A549 (cell line): ENCODE data around the gene RPLP2. TPM values are rescaled to one million over a fixed set of nuclear protein-coding genes. Genes with fewer than 3 reads are reported as not detected.

ENCODE experiments used
- ATAC-seq, 2 experiments: fragments of 200-7000 bp in 1 of 2; fragments of >200 bp in 1 of 2; cut with Nextera tagmentation in 1 of 2; cut with Tn5 transposase in 1 of 2; 3 replicates each; pipeline versions ENCODE4 v1.8.0 to v1.9.1; 2018 to 2020; ENCODE audit warnings: mild to moderate bottlenecking in 1 of 2, moderate library complexity in 1 of 2
- CTCF ChIA-PET: fragments of 300-600 bp; sonication (Branson Sonifier 250); formaldehyde crosslinking; extraction: SDS; loops from one replicate; lab custom pipeline; 2021; ENCODE audit warnings: antibody characterized with exemption, inconsistent platforms; lab: Yijun Ruan, JAX
- POLR2A ChIA-PET: fragments of 350-600 bp; formaldehyde crosslinking; extraction: SDS; loops from one replicate; lab custom pipeline; 2021; ENCODE audit warnings: antibody characterized with exemption, inconsistent platforms; lab: Yijun Ruan, JAX
- DNase-seq, 2 experiments: peaks; one replicate each; pipeline versions ENCODE4 v3.0.0 to v3.0.0-alpha.2; 2011 to 2016; ENCODE audit warnings: low read depth in 1 of 2, low spot score in 1 of 2
- FAIRE-seq: peaks from 2 replicates; lab custom pipeline; 2011; peaks lifted over from hg19 to GRCh38; lab: Jason Lieb, UNC
- H3K27ac ChIP-seq, 2 experiments: fragments of >200 bp; sonication (Bioruptor Twin); formaldehyde crosslinking; 3 replicates each; pipeline ENCODE4 v1.5.1; 2016 to 2017
- H3K4me1 ChIP-seq: fragments of >200 bp; sonication (Bioruptor Twin); formaldehyde crosslinking; 3 replicates; pipeline ENCODE4 v1.6.1; 2016
- H3K4me2 ChIP-seq: fragments of >200 bp; sonication (Bioruptor Twin); formaldehyde crosslinking; 3 replicates; pipeline ENCODE4 v1.6.1; 2016
- H3K4me3 ChIP-seq: fragments of >200 bp; sonication (Bioruptor Twin); formaldehyde crosslinking; 3 replicates; pipeline ENCODE4 v1.5.1; 2016
- H3K9me3 ChIP-seq: fragments of >200 bp; sonication (Bioruptor Twin); formaldehyde crosslinking; 3 replicates; pipeline ENCODE4 v1.6.1; 2016
- CHD4 ChIP-seq: fragments of 200-600 bp; sonication (generic); IDR thresholded peaks from 2 replicates; pipeline ENCODE4 v1.6.1; 2016; ENCODE audit warnings: antibody characterized with exemption, mild to moderate bottlenecking, borderline replicate concordance
- EHF ChIP-seq: fragments of 250-450 bp; sonication (Bioruptor Pico); IDR thresholded peaks from 2 replicates; pipeline ENCODE4 v1.5.0; 2020; ENCODE audit warnings: mild to moderate bottlenecking
- FOXS1 ChIP-seq: fragments of 250-450 bp; sonication (Bioruptor Pico); IDR thresholded peaks from 2 replicates; pipeline ENCODE4 v1.5.0; 2020; ENCODE audit warnings: mild to moderate bottlenecking, moderate library complexity
- GATA3 ChIP-seq: IDR thresholded peaks from 2 replicates; pipeline ENCODE4 v1.6.1; 2012; ENCODE audit warnings: borderline replicate concordance
- HOXB5 ChIP-seq: fragments of 250-450 bp; sonication (Bioruptor Pico); IDR thresholded peaks from 2 replicates; pipeline ENCODE4 v1.5.0; 2020; ENCODE audit warnings: mild to moderate bottlenecking, moderate library complexity
- KDM1A ChIP-seq: fragments of 200-600 bp; sonication (generic); IDR thresholded peaks from 2 replicates; pipeline ENCODE4 v1.6.1; 2016; ENCODE audit warnings: low read depth, mild to moderate bottlenecking
- MAFK ChIP-seq: fragments of 450-650 bp; IDR thresholded peaks from 2 replicates; pipeline ENCODE4 v1.6.1; 2014; ENCODE audit not compliant: partially characterized antibody
- MAZ ChIP-seq: fragments of 150-350 bp; IDR thresholded peaks from 2 replicates; pipeline ENCODE4 v1.6.1; 2014; ENCODE audit warnings: antibody characterized with exemption, low read depth, low read length, borderline replicate concordance
- PHF8 ChIP-seq: fragments of 200-600 bp; sonication (generic); IDR thresholded peaks from 2 replicates; pipeline ENCODE4 v1.6.1; 2016; ENCODE audit warnings: low read depth, mild to moderate bottlenecking, antibody characterized with exemption, moderate library complexity, borderline replicate concordance
- POLR2A ChIP-seq: IDR thresholded peaks from 2 replicates; pipeline ENCODE4 v1.6.1; 2012; ENCODE audit warnings: mild to moderate bottlenecking, low read length
- POLR2AphosphoS2 ChIP-seq: conservative IDR thresholded peaks from 2 replicates; pipeline ENCODE4 v1.6.1; 2012; ENCODE audit warnings: low read length, improper control_type of control experiment, inconsistent platforms
- RARB ChIP-seq: fragments of 250-450 bp; sonication (Bioruptor Pico); IDR thresholded peaks from 2 replicates; pipeline ENCODE4 v1.8.0; 2021; ENCODE audit warnings: mild to moderate bottlenecking, moderate library complexity
- ZSCAN20 ChIP-seq: fragments of 250-450 bp; sonication (Bioruptor Pico); IDR thresholded peaks from 2 replicates; pipeline ENCODE4 v1.8.0; 2022; ENCODE audit warnings: mild to moderate bottlenecking, moderate library complexity
- WGBS: methylation state at CpG from one replicate; pipeline ENCODE4 v1.1.6; 2017; ENCODE audit errors: missing lambda C conversion rate; 5-methylcytosine and 5-hydroxymethylcytosine counted together
- polyA plus RNA-seq, 4 experiments: library from polyadenylated mRNA; depleted of rRNA in 3 of 4; stranded (reverse); fragments of >200 nt; fragmentation: RNase III in 1 of 4; extraction: RNeasy Plus Mini Kit Qiagen cat#74134 plus additional on column Dnase treatment in 1 of 4; gene quantifications; 2 replicates in 3 of 4; 3 replicates in 1 of 4; pipeline ENCODE4 v1.2.3, GENCODE V29; 2011 to 2017
- TF ChIP-seq, protein P1 (sequence below): IDR thresholded peaks from 2 replicates; pipeline ENCODE4 v1.6.1; 2012; ENCODE audit warnings: low read depth, borderline replicate concordance
- TF ChIP-seq, protein P2 (sequence below): IDR thresholded peaks from 2 replicates; pipeline ENCODE4 v1.6.1; 2012
- TF ChIP-seq, protein P3 (sequence below): IDR thresholded peaks from 2 replicates; pipeline ENCODE4 v1.6.1; 2012
- TF ChIP-seq, protein P4 (sequence below): fragments of >200 bp; sonication (Bioruptor Twin); formaldehyde crosslinking; IDR thresholded peaks from 2 replicates; pipeline ENCODE4 v1.6.1; 2016
- TF ChIP-seq, protein P5 (sequence below): fragments of >200 bp; sonication (Bioruptor Twin); formaldehyde crosslinking; IDR thresholded peaks from 3 replicates; pipeline ENCODE4 v1.6.1; 2016
- TF ChIP-seq, protein P6 (sequence below): fragments of 150-350 bp; IDR thresholded peaks from 2 replicates; pipeline ENCODE4 v1.6.1; 2014; ENCODE audit warnings: low read depth, mild to moderate bottlenecking, low read length

The RPLP2 gene
- polyA plus RNA-seq, 2 of the 4 experiments (the other 2 are of a cell fraction): 1,493 to 2,508 TPM

DNA sequence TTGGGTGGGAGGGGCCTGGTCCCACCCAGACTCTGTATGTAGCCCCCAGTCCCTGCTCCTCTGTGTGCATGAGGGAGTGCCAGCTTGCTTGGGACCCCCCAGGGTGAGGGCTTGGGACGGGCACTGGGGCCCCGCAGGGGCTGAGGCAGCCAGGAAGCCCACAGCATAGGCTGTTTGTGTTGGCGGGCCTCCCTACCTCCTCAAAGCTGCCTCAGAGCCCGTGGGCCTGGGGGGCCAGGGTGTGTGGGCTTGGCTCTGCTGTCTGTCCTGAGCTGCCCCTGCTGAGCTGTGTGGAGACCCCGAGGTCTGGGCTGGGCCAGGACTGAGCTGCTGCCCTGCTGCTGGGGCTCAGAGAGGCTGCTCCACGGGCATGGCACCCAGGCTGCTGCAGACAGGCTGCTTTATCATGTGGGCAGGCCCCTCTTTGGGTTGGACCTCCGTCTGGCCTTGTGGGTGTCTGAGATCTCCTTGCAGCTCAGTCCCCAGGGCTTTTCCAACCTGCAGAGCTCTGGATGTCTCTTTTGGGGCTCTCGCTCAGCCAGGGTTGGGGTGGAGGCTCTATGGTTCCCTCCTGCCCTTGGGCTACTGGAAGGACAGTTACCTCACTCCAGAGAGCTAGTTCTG, 36.2 kb downstream of the RPLP2 start:
- DNase-seq (no peak), ATAC-seq (no peak), FAIRE-seq (no peak)
- ChIA-PET POLR2A (interaction anchor here (1.0 kb wide), 1 partner anchor 27 kb away, joined by 3 read pairs; the partner anchor contains the start of gene PNPLA2), CTCF (interaction anchor here (0.6 to 5.4 kb wide), 5 partner anchors 10 to 205 kb away, joined by 3 to 40 read pairs (median 3); no protein-coding TSS in a partner anchor)
- Histone ChIP-seq H3K27ac (peak overlapping the region; percentile 99), H3K4me3 (peak overlapping the region; percentile 100), H3K4me1 (peaks cover 54% of the 10 kb centered on the region), H3K9me3 (no peaks in the 10 kb centered on the region), H3K4me2 (peak overlapping the region; percentile 92)
- WGBS: 22% methylated on average over 7 of the region's 8 CpGs
- TF ChIP-seq, protein P1, sequence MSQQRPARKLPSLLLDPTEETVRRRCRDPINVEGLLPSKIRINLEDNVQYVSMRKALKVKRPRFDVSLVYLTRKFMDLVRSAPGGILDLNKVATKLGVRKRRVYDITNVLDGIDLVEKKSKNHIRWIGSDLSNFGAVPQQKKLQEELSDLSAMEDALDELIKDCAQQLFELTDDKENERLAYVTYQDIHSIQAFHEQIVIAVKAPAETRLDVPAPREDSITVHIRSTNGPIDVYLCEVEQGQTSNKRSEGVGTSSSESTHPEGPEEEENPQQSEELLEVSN: no peak
- TF ChIP-seq RARB (CRISPR knock-in tag): no peak
- TF ChIP-seq ZSCAN20 (CRISPR knock-in tag): no peak

DNA sequence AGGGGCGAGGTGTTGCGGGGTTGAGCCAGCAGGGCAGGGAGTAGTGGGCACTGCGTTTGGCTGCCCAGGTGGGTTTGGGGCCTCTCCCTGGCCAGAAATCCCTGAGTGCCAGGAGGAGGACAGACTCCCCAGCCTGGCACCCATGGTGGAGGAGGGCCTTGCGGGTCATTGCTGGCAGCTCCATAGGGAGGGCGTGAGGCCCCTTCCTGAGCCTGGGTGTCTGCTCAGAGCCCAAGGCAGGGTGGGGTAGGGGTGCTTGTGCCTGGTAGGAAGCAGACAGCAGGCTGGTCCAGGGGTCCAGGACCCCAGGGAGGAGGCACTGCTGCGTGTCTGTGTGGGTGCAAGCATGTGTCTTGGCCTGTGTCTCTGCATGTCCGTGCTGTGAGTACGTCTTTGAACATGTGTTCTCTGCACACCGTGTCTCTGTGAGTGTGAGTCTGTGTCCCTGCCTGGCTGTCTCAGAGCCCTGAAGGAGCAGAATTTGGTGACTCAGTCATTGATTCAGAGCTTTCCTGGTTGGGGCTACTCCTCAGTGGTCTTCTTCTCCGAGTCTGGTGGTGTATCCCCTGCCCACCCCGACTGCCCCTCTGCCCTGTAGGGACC, 36.8 kb downstream of the RPLP2 start:
- Histone ChIP-seq H3K9me3 (no peaks in the 10 kb centered on the region), H3K4me1 (peaks cover 59% of the 10 kb centered on the region), H3K4me3 (no peak overlapping the region), H3K4me2 (peak overlapping the region; percentile 92), H3K27ac (peak overlapping the region; percentile 99)
- FAIRE-seq (no peak), ATAC-seq (no peak), DNase-seq (no peak)
- POLR2A ChIA-PET: interaction anchor here (1.0 to 1.7 kb wide), 2 partner anchors 14 to 27 kb away, joined by 3 read pairs; partner anchors contain the start of genes CD151 and PNPLA2
- 54% methylated on average over 8 of the region's 11 CpGs for WGBS
- CTCF ChIA-PET: interaction anchor here (0.6 to 5.4 kb wide), 10 partner anchors 10 to 204 kb away, joined by 3 to 40 read pairs (median 6); no protein-coding TSS in a partner anchor
- no peak for TF ChIP-seq KDM1A
- TF ChIP-seq, protein P2, sequence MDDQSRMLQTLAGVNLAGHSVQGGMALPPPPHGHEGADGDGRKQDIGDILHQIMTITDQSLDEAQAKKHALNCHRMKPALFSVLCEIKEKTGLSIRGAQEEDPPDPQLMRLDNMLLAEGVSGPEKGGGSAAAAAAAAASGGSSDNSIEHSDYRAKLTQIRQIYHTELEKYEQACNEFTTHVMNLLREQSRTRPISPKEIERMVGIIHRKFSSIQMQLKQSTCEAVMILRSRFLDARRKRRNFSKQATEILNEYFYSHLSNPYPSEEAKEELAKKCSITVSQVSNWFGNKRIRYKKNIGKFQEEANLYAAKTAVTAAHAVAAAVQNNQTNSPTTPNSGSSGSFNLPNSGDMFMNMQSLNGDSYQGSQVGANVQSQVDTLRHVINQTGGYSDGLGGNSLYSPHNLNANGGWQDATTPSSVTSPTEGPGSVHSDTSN: 0 out of 2 replicates have a peak, but pooled peaks have one; percentile 30
- TF ChIP-seq, protein P3, sequence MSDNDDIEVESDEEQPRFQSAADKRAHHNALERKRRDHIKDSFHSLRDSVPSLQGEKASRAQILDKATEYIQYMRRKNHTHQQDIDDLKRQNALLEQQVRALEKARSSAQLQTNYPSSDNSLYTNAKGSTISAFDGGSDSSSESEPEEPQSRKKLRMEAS: peak; percentile 25; the same call in 1 of the 2 replicates

DNA sequence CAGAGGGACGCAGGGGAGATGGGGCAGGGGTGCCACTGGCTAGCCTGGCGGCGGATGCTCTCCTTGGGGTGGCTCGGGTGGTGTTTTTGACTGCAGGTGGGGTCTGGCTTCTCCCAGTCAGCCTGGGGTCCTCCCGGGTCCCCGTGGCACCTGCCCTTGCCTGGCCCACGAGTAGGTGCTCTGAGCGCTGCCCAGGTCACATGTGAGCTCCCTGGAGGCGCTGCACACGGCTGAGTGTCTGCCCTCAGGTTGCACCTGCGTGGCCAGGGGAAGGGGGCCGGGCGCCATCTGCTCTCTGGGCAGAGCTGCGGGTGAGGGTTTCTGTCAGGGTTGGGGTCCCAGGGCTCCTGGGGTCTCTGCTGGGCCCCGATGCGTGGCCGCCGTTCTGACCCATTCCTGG, 38.1 kb downstream of the RPLP2 start:
- H3K4me2 ChIP-seq: peak overlapping the region; percentile 92
- TF ChIP-seq, protein P4, sequence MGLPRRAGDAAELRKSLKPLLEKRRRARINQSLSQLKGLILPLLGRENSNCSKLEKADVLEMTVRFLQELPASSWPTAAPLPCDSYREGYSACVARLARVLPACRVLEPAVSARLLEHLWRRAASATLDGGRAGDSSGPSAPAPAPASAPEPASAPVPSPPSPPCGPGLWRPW: no peak
- TF ChIP-seq FOXS1 (CRISPR knock-in tag): no peak
- TF ChIP-seq, protein P5, sequence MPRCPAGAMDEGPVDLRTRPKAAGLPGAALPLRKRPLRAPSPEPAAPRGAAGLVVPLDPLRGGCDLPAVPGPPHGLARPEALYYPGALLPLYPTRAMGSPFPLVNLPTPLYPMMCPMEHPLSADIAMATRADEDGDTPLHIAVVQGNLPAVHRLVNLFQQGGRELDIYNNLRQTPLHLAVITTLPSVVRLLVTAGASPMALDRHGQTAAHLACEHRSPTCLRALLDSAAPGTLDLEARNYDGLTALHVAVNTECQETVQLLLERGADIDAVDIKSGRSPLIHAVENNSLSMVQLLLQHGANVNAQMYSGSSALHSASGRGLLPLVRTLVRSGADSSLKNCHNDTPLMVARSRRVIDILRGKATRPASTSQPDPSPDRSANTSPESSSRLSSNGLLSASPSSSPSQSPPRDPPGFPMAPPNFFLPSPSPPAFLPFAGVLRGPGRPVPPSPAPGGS: no peak
- no peak for TF ChIP-seq HOXB5 (CRISPR knock-in tag)
- no peak for TF ChIP-seq GATA3
- no peak for TF ChIP-seq EHF (CRISPR knock-in tag)
- no peak for TF ChIP-seq CHD4
- TF ChIP-seq, protein P6, sequence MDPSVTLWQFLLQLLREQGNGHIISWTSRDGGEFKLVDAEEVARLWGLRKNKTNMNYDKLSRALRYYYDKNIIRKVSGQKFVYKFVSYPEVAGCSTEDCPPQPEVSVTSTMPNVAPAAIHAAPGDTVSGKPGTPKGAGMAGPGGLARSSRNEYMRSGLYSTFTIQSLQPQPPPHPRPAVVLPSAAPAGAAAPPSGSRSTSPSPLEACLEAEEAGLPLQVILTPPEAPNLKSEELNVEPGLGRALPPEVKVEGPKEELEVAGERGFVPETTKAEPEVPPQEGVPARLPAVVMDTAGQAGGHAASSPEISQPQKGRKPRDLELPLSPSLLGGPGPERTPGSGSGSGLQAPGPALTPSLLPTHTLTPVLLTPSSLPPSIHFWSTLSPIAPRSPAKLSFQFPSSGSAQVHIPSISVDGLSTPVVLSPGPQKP: no peak
- TF ChIP-seq MAFK: no peak
- TF ChIP-seq, protein P2: no peak
- no peak for TF ChIP-seq MAZ
- no peak for TF ChIP-seq PHF8
- TF ChIP-seq POLR2A: no peak
- TF ChIP-seq POLR2AphosphoS2: no peak
- TF ChIP-seq, all 56 proteins: peak for 0
- WGBS: 85% methylated on average over 5 of the region's 18 CpGs
- H3K4me1 ChIP-seq: peaks cover 67% of the 10 kb centered on the region
- DNase-seq (no peak), FAIRE-seq (no peak), ATAC-seq (no peak)
- POLR2A ChIA-PET: interaction anchor here (1.0 to 1.7 kb wide), 3 partner anchors 12 to 29 kb away, joined by 3 to 5 read pairs (median 4); partner anchors contain the start of genes CD151 and PNPLA2
- H3K9me3 ChIP-seq: no peaks in the 10 kb centered on the region
- peak overlapping the region; percentile 37 to 99; a peak in 3 of 6 replicates for H3K27ac ChIP-seq
- H3K4me3 ChIP-seq: no peak overlapping the region
- CTCF ChIA-PET: interaction anchor here (0.7 to 5.4 kb wide), 17 partner anchors 8 to 660 kb away, joined by 3 to 40 read pairs (median 4); no protein-coding TSS in a partner anchor
